DND-41 (cell line): ENCODE data around the gene FBXO5.

Source experiments
- ATAC-seq: fragments of 200-7000 bp; cut with Tn5 transposase; 3 replicates; pipeline ENCODE4 v1.9.1; 2021; ENCODE audit warnings: low read depth; ENCODE audit not compliant: insufficient read depth
- DNase-seq: peaks from one replicate; pipeline ENCODE4 v3.0.0-alpha.2; 2020
- H2AFZ ChIP-seq: 2 replicates; pipeline ENCODE4 v1.6.0; 2012; ENCODE audit warnings: low read depth, low read length
- H3K27ac ChIP-seq: 2 replicates; pipeline ENCODE4 v1.5.1; 2012; ENCODE audit warnings: low read length, inconsistent platforms
- H3K27me3 ChIP-seq: fragments of 200-600 bp; sonication (generic); 2 replicates; pipeline ENCODE4 v1.6.0; 2012; ENCODE audit warnings: low read length, mild to moderate bottlenecking, inconsistent platforms; ENCODE audit not compliant: insufficient read depth, poor library complexity
- H3K36me3 ChIP-seq: 2 replicates; pipeline ENCODE4 v1.5.1; 2012; ENCODE audit warnings: low read length, inconsistent platforms; ENCODE audit not compliant: insufficient read depth
- H3K4me1 ChIP-seq: 2 replicates; pipeline ENCODE4 v1.5.1; 2012; ENCODE audit warnings: mild to moderate bottlenecking, low read length; ENCODE audit not compliant: insufficient read depth
- H3K4me2 ChIP-seq: 2 replicates; pipeline ENCODE4 v1.6.0; 2012; ENCODE audit warnings: mild to moderate bottlenecking, moderate library complexity, low read length, inconsistent platforms; ENCODE audit not compliant: insufficient read depth
- H3K4me3 ChIP-seq, 2 experiments: fragments of 200-600 bp in 1 of 2; shearing (Covaris generic) in 1 of 2; 2 replicates each; pipeline ENCODE4 v1.5.1; 2012 to 2016; ENCODE audit warnings: inconsistent platforms in 2 of 2, low read length in 2 of 2, mild to moderate bottlenecking in 2 of 2, low read depth in 1 of 2, moderate library complexity in 1 of 2
- H3K79me2 ChIP-seq: 2 replicates; pipeline ENCODE4 v1.6.0; 2012; ENCODE audit warnings: low read length, inconsistent platforms; ENCODE audit not compliant: insufficient read depth
- H3K9ac ChIP-seq: 2 replicates; pipeline ENCODE4 v1.6.0; 2012; ENCODE audit warnings: low read depth, mild to moderate bottlenecking, inconsistent platforms, low read length, moderate library complexity
- H3K9me3 ChIP-seq: 2 replicates; pipeline ENCODE4 v1.5.1; 2012; ENCODE audit warnings: low read length, moderate library complexity, mild to moderate bottlenecking, inconsistent platforms; ENCODE audit not compliant: insufficient read depth, severe bottlenecking
- H4K20me1 ChIP-seq: 2 replicates; pipeline ENCODE4 v1.6.0; 2012; ENCODE audit warnings: low read length; ENCODE audit not compliant: insufficient read depth
- EZH2 ChIP-seq: IDR thresholded peaks from 3 replicates; pipeline ENCODE4 v1.6.1; 2012; ENCODE audit warnings: borderline replicate concordance, low read depth, mild to moderate bottlenecking, moderate library complexity, low read length, inconsistent platforms; ENCODE audit not compliant: severe bottlenecking
- TF ChIP-seq, protein P1 (sequence below): IDR thresholded peaks from 2 replicates; pipeline ENCODE4 v1.5.1; 2012; ENCODE audit warnings: borderline replicate concordance, low read length, moderate library complexity, mild to moderate bottlenecking; ENCODE audit not compliant: poor library complexity, severe bottlenecking; ENCODE audit errors: extremely low read depth

FBXO5 gene

DNA sequence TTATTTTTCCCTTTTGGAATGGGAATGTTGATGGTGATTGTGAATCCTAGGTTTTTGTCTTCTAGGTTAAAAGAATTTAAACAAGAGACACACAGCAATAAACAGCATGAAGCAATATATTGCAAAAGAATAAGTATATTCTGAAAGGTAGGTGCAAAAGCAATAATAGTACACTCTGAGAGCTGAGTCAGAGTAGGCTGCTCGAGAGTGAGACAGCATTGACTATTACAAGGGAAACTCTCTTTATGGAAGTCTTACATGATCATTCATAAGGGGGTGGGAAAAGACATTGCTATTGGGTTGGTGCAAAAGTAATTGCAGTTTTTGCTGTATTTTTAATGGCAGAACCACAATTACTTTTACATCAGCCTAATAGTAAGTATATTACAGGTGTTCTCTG, 25.0 kb downstream of the FBXO5 start:
- Histone ChIP-seq H4K20me1 (no peaks in the 10 kb centered on the region), H3K27ac (no peak overlapping the region), H3K4me2 (no peak overlapping the region), H3K4me1 (no peaks in the 10 kb centered on the region), H3K36me3 (no peaks in the 10 kb centered on the region), H3K4me3 (no peak overlapping the region), H3K27me3 (no peaks in the 10 kb centered on the region), H3K79me2 (no peaks in the 10 kb centered on the region), H3K9ac (no peak overlapping the region), H2AFZ (no peak overlapping the region), H3K9me3 (no peaks in the 10 kb centered on the region)
- ATAC-seq (no peak), DNase-seq (no peak)
- no peak for TF ChIP-seq EZH2
- TF ChIP-seq, protein P1, sequence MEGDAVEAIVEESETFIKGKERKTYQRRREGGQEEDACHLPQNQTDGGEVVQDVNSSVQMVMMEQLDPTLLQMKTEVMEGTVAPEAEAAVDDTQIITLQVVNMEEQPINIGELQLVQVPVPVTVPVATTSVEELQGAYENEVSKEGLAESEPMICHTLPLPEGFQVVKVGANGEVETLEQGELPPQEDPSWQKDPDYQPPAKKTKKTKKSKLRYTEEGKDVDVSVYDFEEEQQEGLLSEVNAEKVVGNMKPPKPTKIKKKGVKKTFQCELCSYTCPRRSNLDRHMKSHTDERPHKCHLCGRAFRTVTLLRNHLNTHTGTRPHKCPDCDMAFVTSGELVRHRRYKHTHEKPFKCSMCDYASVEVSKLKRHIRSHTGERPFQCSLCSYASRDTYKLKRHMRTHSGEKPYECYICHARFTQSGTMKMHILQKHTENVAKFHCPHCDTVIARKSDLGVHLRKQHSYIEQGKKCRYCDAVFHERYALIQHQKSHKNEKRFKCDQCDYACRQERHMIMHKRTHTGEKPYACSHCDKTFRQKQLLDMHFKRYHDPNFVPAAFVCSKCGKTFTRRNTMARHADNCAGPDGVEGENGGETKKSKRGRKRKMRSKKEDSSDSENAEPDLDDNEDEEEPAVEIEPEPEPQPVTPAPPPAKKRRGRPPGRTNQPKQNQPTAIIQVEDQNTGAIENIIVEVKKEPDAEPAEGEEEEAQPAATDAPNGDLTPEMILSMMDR: no peak

DNA sequence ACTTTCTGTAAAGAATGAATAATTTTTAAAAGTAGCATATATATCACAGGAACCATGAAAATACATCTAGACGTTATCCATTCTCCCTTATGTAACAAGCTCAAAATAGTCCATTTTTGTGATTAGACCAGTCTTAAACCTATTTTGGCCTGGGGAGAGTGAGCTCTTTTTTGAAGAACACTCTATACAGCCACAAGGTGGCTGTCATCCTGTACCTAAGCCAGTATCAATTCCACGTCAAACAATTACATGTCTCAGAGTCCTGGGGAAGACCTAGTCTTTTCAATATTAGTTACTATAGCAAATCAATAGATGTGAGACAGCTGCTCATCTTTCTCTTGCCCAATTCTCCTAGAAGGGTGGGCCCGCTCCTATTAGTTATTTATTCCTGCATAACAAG, 28.4 kb downstream of the FBXO5 start:
- Histone ChIP-seq H3K4me3 (no peak overlapping the region), H3K9me3 (no peaks in the 10 kb centered on the region), H3K36me3 (no peaks in the 10 kb centered on the region), H3K4me2 (no peak overlapping the region), H3K9ac (no peak overlapping the region), H3K27ac (no peak overlapping the region), H3K27me3 (no peaks in the 10 kb centered on the region), H3K79me2 (no peaks in the 10 kb centered on the region), H2AFZ (no peak overlapping the region), H4K20me1 (no peaks in the 10 kb centered on the region), H3K4me1 (no peaks in the 10 kb centered on the region)
- no peak for TF ChIP-seq EZH2
- TF ChIP-seq, protein P1: no peak
- DNase-seq: no peak
- ATAC-seq: no peak

DNA sequence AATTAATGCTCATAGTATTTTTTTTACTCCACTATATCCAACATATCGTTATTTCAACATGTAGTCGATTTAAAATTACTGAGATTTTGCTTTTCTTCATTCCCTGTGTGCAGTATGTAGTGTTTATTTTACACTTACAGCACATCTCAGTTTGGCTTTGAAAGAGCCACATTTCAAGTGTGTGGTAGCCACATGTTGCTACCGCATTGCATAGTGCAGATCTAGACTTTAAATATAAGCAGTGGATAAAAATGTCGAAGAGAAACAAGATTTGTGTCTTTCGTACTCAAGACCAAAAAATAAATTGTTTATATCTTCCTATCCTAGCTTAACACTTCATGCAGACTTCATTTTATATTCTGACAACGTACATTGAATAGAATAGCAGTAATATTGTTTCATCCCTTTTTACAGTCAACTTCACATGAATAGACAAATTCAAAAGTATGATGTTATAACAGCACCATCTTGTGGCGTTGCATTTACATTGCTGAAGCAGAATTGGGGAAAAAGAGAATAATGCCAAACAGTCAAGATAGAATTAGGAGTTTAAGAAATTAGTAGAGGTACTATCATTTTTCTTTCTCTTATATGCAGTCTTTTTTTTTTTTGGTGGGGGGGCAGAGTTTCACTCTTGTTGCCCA, 29.9 kb downstream of the FBXO5 start:
- DNase-seq (no peak), ATAC-seq (no peak)
- no peaks in the 10 kb centered on the region for H3K9me3 ChIP-seq
- H2AFZ ChIP-seq: no peak overlapping the region
- no peak overlapping the region for H3K4me3 ChIP-seq
- H4K20me1 ChIP-seq: no peaks in the 10 kb centered on the region
- H3K4me2 ChIP-seq: no peak overlapping the region
- no peaks in the 10 kb centered on the region for H3K27me3 ChIP-seq
- H3K27ac ChIP-seq: no peak overlapping the region
- H3K4me1 ChIP-seq: peaks cover 4% of the 10 kb centered on the region; the same call in 1 of the 2 replicates
- H3K79me2 ChIP-seq: no peaks in the 10 kb centered on the region
- H3K9ac ChIP-seq: no peak overlapping the region
- TF ChIP-seq, protein P1: peak; percentile 70
- TF ChIP-seq EZH2: no peak
- H3K36me3 ChIP-seq: no peaks in the 10 kb centered on the region

DNA sequence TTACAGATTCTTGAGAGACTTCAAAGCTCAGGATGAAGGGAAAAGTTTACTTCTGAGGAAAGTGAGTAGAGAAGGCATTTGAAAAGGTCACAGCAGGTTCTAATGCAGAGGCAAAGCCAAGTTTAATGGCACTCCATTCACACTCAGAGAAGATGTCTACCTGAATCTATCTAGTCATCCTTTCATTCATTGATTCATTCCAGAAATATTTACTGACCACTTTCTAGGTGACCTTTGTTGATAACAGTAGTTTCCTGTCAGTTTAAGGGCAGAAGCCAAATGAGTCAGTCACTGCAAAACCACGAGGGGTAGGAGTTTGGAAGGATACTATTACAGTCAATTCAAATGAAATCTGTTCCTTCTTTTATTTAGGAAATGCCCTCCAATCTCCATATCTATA, 30.8 kb downstream of the FBXO5 start:
- TF ChIP-seq, protein P1: no peak
- TF ChIP-seq EZH2: no peak
- DNase-seq (no peak), ATAC-seq (no peak)
- no peaks in the 10 kb centered on the region for H4K20me1 ChIP-seq
- no peak overlapping the region for H3K27ac ChIP-seq
- no peak overlapping the region for H3K9ac ChIP-seq
- H2AFZ ChIP-seq: no peak overlapping the region
- no peaks in the 10 kb centered on the region for H3K79me2 ChIP-seq
- no peaks in the 10 kb centered on the region for H3K9me3 ChIP-seq
- no peaks in the 10 kb centered on the region for H3K36me3 ChIP-seq
- H3K4me3 ChIP-seq: no peak overlapping the region
- peaks cover 1% of the 10 kb centered on the region for H3K27me3 ChIP-seq
- no peak overlapping the region for H3K4me2 ChIP-seq
- H3K4me1 ChIP-seq: peaks cover 4% of the 10 kb centered on the region; the same call in 1 of the 2 replicates
